Forelimb muscle (tissue), 1 donor: ENCODE results near the gene NEDD4L. TPM values are rescaled to one million over a fixed set of nuclear protein-coding genes. Genes with fewer than 3 reads are reported as not detected.

Experiments
- DNase-seq: peaks from one replicate; pipeline ENCODE4 v3.0.0-alpha.2; 2013; ENCODE audit warnings: low read depth
- polyA plus RNA-seq: library from polyadenylated mRNA; unstranded; fragments of 120-200 nt; gene quantifications from one replicate; pipeline ENCODE4 v1.2.1, GENCODE V29; 2013; ENCODE audit not compliant: insufficient read length

NEDD4L gene
- polyA plus RNA-seq, 1 donor = 33.6 TPM

DNA sequence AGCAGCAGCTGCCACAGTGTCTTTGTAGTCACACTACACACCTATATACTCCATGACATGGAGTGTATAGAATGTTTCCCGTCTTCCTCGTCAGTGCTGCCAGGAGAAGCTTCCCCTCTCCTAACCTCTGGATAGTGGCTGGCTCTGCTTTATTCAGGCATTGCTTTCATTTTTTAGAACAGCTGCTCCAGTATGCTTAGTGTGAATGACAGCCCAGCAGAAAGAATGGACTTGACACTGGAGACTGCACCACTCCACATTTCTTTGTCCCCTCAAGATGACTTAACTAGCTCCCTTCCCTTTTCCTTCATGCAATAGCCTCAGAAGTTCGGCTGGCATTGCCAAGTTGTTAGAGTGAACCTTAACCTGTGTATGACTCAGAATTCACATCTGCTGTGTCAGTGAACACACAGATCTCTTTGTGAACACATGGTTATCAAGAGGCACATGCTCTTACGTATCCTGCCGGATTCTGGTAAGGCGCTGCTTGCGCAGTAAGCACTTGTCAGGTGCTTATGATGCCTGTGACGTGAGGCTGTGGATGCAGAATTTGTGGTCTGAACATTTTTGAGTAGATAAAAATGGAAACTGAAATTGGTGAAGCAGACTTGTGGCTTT, 73.9 kb downstream of the NEDD4L start:
- DNase-seq = no peak

DNA sequence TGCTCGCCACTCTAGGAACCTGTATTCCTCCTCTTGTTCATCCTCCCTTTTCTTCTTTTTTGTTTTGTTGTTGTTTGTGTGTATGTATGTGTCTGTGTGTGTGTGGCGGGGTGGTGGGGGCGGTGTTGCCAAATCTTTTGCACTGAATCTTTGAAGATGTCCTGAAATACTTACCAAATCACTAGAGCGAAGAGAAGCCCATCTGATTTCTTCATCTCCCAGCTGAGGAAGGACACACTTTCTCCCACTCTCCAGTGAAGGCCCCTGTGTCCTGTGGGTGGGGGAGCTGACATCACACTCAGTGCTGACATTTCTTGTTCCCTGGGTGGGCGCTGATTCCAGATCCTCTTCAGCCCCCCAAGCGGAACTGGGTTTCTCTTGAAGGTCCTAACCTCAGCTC, 74.5 kb downstream of the NEDD4L start:
- DNase-seq = no peak

DNA sequence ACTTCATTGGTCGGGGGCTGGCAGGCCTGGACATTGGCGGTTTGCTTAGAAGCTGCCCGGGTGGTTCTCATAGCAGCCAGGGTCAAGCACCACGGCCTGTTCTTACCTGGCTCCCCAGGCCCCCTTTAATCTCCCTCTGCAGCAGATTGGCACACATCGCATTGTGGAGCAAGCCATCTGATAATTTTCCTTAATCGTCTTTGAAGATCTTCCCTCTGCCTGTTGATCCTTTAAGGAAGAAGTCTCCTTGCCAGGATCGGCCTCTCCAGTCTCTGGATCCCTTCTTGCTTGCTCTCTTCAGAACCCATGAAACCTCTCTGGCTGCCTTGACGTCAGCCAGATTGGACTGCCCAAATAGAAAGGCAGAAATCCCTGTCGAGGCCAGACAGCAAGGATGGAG, 75.8 kb downstream of the NEDD4L start:
- no peak for DNase-seq

DNA sequence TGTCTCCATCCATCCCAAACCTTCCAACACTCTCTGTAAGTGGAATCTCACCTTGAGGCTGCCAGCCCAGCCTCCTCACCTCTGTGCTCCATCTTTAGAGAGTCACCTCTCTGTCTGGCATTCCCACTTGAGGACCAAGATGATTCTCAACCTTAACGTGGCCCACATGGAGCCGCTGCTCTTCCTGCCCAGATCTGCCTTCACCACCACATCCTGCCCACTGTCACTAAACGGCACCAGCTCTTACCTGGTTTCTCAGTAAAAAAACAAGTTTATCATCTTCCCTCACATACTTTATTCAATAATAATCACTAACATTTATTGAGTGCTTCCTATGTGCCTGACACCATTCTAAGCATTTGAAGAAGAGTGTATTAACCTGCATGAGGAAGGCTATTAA, 80.4 kb downstream of the NEDD4L start:
- no peak for DNase-seq

- DNase-seq = no peak
These were observed 81.2 kb downstream of the NEDD4L start for GRCh38 chr18:58125183-58125582.

- no peak for DNase-seq
These were observed 81.7 kb downstream of the NEDD4L start for GRCh38 chr18:58125756-58126155.

GRCh38 chr18:58128381-58129374, 84.7 kb downstream of the NEDD4L start:
- DNase-seq = no peak

DNA sequence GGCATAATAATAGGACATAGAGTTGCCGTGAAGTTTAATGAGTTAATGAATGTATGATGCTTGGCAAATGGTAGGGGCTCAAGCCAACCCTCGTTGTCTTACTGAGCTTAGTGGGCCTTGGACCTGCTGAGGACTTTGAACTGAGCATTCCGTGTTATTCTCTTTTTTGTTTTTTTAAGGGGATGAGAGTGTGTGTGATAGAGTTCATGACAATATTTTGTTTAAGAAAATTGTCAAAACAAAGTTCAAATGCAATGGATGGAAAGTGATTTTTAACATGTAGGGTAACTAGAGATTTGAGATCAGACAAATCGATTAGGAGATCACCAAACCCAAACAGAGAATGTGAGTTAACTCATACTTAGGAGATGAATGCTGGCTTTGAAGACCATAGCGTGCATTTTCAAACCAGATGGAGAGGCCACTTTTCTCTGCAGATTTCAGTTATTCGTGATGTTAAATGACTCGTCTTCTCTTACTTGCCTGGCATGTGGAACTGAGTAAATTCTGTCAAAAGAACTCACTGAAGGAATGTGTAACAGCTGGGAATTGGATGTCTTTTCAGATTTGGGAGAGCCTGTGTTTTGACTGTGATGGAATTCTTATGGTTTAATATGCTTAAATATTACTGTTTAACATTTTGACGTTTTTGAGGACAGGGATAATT, 88.7 kb downstream of the NEDD4L start:
- DNase-seq = no peak

- DNase-seq = no peak
These were observed 91.2 kb downstream of the NEDD4L start for GRCh38 chr18:58135183-58135641.

DNA sequence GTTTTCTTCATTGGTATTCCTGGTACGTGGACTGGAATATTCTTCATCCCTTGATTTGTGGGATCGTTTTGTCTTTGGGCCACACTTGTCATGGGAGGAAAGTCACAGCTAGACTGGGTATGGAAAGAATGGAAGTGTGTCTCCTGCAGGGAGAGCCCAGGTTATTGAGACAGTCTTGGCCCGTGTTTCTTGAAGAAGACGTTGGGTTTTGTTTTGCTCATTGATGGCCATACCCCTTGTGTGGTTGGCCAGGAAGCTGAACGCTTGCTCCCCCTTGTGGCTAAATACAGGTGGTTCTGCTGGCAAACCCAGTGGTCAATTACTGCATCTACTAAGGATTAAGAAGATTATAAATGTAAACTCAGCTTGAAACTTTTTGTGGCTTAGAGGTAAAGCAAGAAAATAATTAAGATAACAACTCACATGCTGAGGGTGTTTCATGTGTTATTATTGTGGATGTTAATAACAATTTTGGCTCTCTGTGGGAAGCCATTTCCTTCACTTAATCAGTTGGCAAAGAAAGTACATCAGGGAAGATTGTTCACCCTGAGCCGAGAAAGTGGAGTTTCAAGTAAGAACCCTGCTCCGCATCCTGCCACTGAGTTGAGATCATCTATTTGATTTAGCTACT, 91.8 kb downstream of the NEDD4L start:
- no peak for DNase-seq

- no peak for DNase-seq
These were observed 92.9 kb downstream of the NEDD4L start for GRCh38 chr18:58136879-58137278.

DNA sequence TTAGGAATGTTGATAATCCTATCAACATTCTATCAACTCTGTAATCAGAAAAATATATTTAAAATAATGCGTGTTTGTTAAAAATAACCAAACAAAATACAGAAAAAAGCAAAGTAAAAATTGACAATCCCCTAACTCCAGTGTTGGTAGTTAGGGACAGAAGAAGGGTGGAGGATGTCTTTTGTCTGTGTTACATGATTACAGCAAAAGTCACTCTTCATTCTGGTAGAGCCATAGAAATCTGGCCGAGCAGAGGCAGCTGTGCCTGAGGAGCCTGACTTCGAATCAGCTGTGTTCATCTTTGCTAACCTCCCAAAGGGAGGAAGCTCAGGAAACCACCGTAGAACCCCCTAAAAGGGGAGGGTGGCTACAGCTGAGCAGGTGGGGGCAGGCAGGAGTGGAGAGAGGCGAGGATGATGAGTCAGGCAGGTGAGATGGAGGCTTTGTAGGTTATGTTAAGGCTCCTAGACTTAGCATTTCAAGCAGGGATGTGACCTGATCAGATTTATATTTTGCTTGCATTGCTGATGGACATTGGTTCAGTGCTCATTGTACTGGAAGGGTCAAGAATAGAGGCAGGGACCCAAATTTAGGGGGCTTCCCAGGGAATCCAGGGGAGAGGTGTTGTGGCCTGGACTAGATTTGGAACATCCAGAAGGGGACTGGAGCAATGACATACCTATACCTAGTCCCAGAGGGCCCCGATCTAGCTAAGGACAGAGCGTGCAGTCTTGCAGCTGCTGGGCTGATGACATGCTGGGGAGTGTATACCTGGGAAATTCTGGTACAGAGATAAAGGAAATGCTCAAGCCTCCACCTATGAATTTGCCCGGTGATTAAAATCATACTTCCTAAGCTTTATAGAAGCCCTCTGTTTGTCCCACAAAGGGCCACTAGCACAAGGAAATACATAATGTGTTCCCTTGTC, 95.7 kb downstream of the NEDD4L start:
- DNase-seq = no peak

DNA sequence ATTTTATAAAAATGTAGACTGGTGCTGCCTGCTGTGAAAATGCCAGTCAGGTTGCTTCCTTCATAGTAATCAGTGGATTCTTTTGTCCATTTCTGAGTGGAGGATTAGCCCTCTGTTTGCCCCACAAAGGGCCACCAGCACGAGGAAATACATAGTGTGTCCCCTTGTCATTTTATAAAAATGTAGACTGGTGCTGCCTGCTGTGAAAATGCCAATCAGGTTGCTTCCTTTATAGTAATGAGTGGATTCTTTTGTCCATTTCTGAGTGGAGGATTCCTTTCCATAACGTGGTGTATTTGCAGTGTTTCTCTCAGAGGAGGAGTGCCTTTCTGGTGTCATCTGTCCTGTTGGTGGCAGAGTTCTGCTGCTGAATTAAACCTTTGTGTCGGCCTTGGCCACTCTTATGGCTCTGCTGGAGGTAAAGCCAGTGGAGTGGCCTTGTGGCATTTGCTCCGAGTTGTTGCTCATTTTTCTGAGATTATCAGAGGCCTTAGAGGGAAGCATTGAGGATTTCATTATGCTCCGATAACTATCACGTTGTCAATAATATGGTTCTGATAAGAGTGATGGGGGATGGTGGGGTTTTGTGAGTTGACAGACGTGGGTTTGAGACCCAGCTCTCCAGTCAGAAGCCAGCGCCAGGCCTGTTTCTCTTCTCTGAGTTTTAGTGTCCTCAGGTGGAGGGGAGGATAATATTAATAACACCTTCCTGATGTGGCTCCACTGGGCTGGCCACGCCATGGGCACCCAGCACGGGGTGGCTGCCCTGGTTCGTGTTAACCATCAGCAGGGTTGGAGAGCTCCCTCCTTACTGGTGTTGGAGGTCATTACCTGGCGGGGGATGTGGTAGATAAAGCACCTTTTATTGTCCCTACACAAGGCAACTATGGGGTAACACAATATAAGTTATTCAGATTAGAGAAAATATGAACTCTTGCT, 96.6 kb downstream of the NEDD4L start:
- no peak for DNase-seq

- no peak for DNase-seq
These were observed 99.4 kb downstream of the NEDD4L start for GRCh38 chr18:58143386-58143785.

DNA sequence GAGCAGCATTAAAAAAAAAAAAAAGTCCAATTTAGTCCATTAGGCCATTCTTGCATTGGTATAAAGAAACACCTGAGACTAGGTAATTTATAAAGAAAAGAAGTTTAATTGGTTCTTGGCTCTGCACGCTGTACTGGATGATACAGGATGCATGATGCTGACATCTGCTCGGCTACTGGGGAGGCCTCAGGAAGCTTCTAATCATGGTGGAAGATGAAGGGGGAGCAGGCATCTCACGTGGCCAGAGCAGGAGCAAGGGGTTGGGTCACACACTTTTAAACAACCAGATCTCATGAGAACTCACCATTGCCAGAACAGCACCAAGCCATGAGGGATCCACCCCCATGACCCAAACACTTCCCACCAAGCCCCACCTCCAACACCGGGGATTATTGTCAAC, 100.1 kb downstream of the NEDD4L start:
- no peak for DNase-seq

DNA sequence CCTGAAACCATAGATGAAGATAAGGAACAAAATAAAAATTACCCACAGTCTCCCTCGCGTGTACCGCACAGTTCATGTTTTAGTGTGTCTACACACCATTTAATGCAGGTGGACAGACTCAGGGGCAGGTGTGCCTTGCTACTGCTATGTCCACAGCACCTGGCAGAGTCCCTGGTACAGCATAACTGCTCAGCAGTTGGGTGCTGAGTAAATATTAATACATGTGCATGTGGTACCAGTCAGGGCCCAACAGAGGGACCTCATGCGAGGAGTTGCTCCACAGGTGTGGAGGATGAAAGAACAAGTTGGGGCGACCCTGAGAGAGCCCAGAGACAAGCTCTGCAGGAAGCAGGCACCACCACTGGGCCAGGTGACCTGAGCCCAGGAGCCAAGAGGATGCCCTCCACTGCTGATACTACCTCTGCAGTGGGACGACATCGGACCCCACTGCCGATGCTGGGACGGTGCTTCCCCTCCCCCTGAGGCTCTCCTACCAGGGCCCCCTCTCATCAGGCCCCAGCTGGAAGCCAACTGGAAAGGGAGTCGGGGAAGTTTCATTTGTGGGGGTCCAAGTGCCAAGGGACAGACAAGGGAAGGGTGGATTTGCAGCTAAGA, 100.8 kb downstream of the NEDD4L start:
- DNase-seq = no peak

- no peak for DNase-seq
These were observed 102.1 kb downstream of the NEDD4L start for GRCh38 chr18:58146099-58146498.

- DNase-seq = no peak
These were observed 105.0 kb downstream of the NEDD4L start for GRCh38 chr18:58148954-58149471.

GRCh38 chr18:58150772-58151171, 106.7 kb downstream of the NEDD4L start:
- no peak for DNase-seq
